ENCODE results near the gene FGD4.

- TF ChIP-seq CTCF (IDR thresholded peaks at IDR 0.05; ENCODE audit: extremely low read depth in 1 of 2, insufficient read depth in 1 of 2, low read depth in 1 of 2, low read length in 2 of 2) (no peak), GATA2 (IDR thresholded peaks at IDR 0.05; ENCODE audit: insufficient read depth, insufficient read length, low read depth, low read length) (no peak)
Measured at GRCh38 chr12:32618115-32618514, 218.8 kb downstream of the FGD4 start.

All from endothelial cell of umbilical vein (primary cell).